Stimulated activated effector memory CD8-positive, alpha-beta T cell treated with anti-CD3 and anti-CD28 coated beads, Interleukin-12 subunit alpha, Interleukin-12 subunit beta, amount 100 ng/mL, for 72 hours (primary cell): Measurements from ENCODE around the gene HPS6.
"Not testable (repeated sequence)": the region's sequence is repeated elsewhere in the genome, so short reads cannot be mapped to it uniquely, and the experiment has no call there.

Source experiments
- ATAC-seq: fragments of 150-1000 bp; cut with Tn5 transposase; 2 replicates; pipeline ENCODE4 v1.10.0; 2021
- DNase-seq, 2 donors: peaks; one replicate each; pipeline ENCODE4 v3.0.0; 2021 to 2022; ENCODE audit warnings: low spot score in 2 of 2
- H3K27ac Mint-ChIP-seq: one replicate; pipeline ENCODE4 v1.8.0; 2022; ENCODE audit warnings: mild to moderate bottlenecking, mixed read lengths
- H3K36me3 Mint-ChIP-seq: one replicate; pipeline ENCODE4 v1.8.0; 2022; ENCODE audit warnings: mild to moderate bottlenecking, mixed read lengths
- H3K4me1 Mint-ChIP-seq: one replicate; pipeline ENCODE4 v1.8.0; 2022; ENCODE audit warnings: mixed read lengths
- H3K4me3 Mint-ChIP-seq: one replicate; pipeline ENCODE4 v1.8.0; 2022; ENCODE audit warnings: mild to moderate bottlenecking, mixed read lengths
- H3K9me3 Mint-ChIP-seq: one replicate; pipeline ENCODE4 v1.8.0; 2022; ENCODE audit warnings: mixed read lengths

The HPS6 gene

DNA sequence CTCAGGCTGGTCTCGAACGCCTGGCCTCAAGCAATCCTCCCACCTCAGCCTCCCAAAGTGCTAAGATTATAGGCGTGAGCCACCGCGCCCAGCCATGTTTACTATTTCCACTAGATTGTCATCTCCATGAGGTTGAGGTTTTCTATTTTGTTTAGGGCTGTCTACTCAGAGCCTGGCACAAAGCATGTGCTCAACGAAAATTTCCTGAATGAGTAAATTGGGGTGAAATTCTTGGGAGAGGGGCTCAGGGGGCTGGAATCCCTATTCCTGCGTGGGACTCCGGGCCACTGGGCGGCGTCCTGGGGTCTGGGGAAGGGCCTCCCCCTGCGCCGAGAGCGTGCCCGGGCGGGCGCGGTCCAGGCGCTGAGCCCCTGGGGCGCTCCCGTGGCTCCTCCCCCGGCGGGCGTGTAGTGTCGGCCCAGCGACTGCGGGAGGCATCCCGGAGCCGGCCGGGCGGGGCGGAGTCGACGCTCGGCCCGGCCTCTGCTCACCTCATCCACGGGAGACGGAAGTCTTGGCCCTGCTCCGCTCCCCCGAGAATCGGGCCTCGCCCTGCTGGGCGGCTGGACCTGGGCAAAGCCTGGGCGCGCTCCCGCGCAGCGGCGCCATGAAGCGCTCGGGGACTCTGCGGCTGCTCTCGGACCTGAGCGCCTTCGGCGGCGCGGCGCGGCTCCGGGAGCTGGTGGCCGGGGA lies at the start of gene HPS6:
HPS6 (plus strand) TSS at position 482 of the 693 bp plus-strand sequence; CDS start at position 608, 126 bp downstream.
- DNase-seq (peak; percentile 82 to 94), ATAC-seq (peak; percentile 97)
- peaks cover 30% of the 10 kb centered on the region for H3K4me1 Mint-ChIP-seq
- H3K4me3 Mint-ChIP-seq: peak within 1 kb of the TSS; percentile 87
- peaks cover 20% of the 10 kb centered on the region for H3K36me3 Mint-ChIP-seq
- H3K27ac Mint-ChIP-seq: peak within 1 kb of the TSS; percentile 94
- no peaks in the 10 kb centered on the region for H3K9me3 Mint-ChIP-seq

DNA sequence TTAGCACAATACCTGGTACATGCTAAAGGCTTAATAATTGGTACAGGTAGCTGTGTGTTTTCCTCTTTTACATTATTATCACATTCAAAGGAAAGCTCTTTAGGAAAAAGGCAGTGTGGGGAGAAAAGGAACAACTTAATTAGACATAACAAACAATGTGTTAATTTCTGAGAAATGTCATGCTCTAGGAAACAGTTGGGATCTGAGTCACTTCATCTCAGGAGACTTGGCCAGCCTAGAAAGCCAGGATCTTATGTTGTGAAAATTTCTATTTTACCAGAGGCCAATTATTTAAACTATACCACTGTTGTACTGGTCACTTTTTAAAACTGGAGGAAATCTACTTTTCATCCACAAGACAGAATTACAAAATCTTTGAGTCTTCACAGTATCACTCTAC lies 48.7 kb upstream of the HPS6 start:
- no peaks in the 10 kb centered on the region for H3K9me3 Mint-ChIP-seq
- H3K27ac Mint-ChIP-seq: no peak overlapping the region
- DNase-seq (no peak), ATAC-seq (no peak)
- peaks cover 52% of the 10 kb centered on the region for H3K36me3 Mint-ChIP-seq
- no peak overlapping the region for H3K4me3 Mint-ChIP-seq
- H3K4me1 Mint-ChIP-seq: no peaks in the 10 kb centered on the region

GRCh38 chr10:102017295-102017694 lies 47.9 kb upstream of the HPS6 start:
- no peak for ATAC-seq
- Mint-ChIP-seq H3K27ac (peak overlapping the region; percentile 17), H3K4me3 (no peak overlapping the region), H3K36me3 (peaks cover 57% of the 10 kb centered on the region), H3K4me1 (no peaks in the 10 kb centered on the region), H3K9me3 (no peaks in the 10 kb centered on the region)
- DNase-seq: no peak

GRCh38 chr10:102020938-102021337 lies 44.2 kb upstream of the HPS6 start:
- ATAC-seq (no peak), DNase-seq (no peak)
- H3K27ac Mint-ChIP-seq: no peak overlapping the region
- H3K4me3 Mint-ChIP-seq: no peak overlapping the region
- no peaks in the 10 kb centered on the region for H3K9me3 Mint-ChIP-seq
- no peaks in the 10 kb centered on the region for H3K4me1 Mint-ChIP-seq
- peaks cover 77% of the 10 kb centered on the region for H3K36me3 Mint-ChIP-seq

- no peak for ATAC-seq
- DNase-seq: no peak
Observed at GRCh38 chr10:102024799-102025198, 40.4 kb upstream of the HPS6 start.

GRCh38 chr10:102027261-102027660 lies 37.9 kb upstream of the HPS6 start:
- no peaks in the 10 kb centered on the region for H3K9me3 Mint-ChIP-seq
- DNase-seq (no peak), ATAC-seq (no peak)
- H3K4me3 Mint-ChIP-seq: no peak overlapping the region
- H3K27ac Mint-ChIP-seq: no peak overlapping the region
- H3K4me1 Mint-ChIP-seq: no peaks in the 10 kb centered on the region
- peaks cover 80% of the 10 kb centered on the region for H3K36me3 Mint-ChIP-seq

More at GRCh38 chr10:102024799-102025198, 40.4 kb upstream of the HPS6 start:
- Mint-ChIP-seq H3K4me3 (no peak overlapping the region), H3K4me1 (no peaks in the 10 kb centered on the region), H3K9me3 (no peaks in the 10 kb centered on the region), H3K27ac (peak overlapping the region; percentile 40), H3K36me3 (peaks cover 79% of the 10 kb centered on the region)

DNA sequence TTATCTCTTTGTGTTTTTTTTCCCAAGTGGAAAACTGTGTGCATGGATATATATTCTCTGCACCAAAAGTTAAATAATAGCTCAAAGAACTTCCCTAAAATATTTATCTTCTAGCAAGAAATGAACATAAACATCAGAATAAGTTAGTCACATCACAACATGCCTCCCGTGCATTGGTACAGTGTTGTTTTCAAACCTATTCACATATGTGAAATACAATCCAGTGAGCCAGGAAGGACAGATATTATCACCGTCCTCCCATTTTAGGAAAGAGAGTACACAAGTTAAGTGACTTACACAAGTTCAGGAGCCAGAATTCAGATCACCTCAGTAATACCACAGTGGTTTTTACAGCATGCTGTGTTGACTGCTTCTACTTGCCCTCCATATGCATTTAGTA lies 31.4 kb upstream of the HPS6 start:
- Mint-ChIP-seq H3K36me3 (peaks cover 94% of the 10 kb centered on the region), H3K27ac (no peak overlapping the region), H3K9me3 (no peaks in the 10 kb centered on the region), H3K4me3 (no peak overlapping the region), H3K4me1 (no peaks in the 10 kb centered on the region)
- DNase-seq (no peak), ATAC-seq (no peak)

- H3K4me3 Mint-ChIP-seq, H3K9me3 Mint-ChIP-seq, H3K27ac Mint-ChIP-seq, H3K4me1 Mint-ChIP-seq, ATAC-seq, DNase-seq: not testable (repeated sequence)
- peaks cover 80% of the 10 kb centered on the region for H3K36me3 Mint-ChIP-seq
Observed at GRCh38 chr10:102035807-102036206, 29.3 kb upstream of the HPS6 start.

DNA sequence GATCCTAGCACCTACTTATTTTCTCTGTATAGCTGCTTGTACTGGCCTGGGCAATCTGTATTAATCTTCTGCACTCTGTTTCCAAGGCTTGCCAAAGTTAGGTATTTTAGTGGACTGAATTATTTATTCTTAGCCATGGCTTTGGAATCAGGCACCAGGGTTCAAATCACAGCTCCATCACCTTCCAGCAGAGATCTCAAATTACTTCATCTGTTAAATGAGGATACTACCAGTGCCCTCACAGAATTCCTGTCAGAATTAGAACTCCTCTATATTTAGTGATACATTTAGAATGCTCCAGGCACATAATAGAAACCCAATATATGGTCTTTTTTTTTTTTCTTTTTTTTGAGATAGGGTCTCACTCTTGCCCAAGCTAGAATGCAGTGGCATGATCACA lies 26.7 kb upstream of the HPS6 start:
- ATAC-seq: no peak
- H3K4me1 Mint-ChIP-seq: peaks cover 4% of the 10 kb centered on the region
- no peaks in the 10 kb centered on the region for H3K9me3 Mint-ChIP-seq
- peaks cover 54% of the 10 kb centered on the region for H3K36me3 Mint-ChIP-seq
- no peak overlapping the region for H3K4me3 Mint-ChIP-seq
- DNase-seq: no peak
- no peak overlapping the region for H3K27ac Mint-ChIP-seq

DNA sequence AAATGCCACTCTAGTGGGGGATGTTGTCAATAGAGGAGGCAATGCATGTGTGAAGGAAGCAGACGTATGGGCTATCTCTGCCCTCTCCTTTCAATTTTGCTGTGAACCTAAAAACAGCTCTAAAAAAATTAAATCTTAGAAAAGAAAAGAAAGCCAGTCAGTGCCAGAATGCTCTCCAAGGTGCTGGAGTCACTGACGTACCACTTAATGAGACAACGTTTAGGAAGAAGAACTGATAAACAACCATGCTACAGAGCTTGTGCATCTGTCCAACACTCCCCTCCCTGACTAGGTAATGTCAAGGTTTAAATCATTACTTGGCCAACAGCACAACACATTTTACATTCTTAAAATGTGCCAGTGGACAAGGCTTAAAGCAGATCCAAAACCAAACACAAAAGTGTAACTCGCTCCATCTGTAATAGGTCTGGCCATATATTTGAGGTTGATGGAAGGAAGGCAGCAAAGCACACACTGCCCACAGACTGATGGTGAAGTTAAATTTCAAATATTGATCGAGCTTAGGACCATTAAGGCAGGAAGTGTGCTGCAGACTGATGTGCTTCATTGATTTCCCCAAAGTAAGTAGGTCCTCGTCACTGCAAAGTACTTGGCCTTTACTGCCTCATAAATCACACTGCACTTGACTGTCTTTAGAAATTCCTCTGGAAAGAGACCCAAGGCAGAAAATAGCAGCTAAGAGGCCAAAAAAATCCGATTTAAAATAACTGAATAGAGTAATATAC lies 24.7 kb upstream of the HPS6 start:
- ATAC-seq: no peak
- peaks cover 40% of the 10 kb centered on the region for H3K36me3 Mint-ChIP-seq
- no peak for DNase-seq
- no peak overlapping the region for H3K27ac Mint-ChIP-seq
- no peak overlapping the region for H3K4me3 Mint-ChIP-seq
- peaks cover 7% of the 10 kb centered on the region for H3K4me1 Mint-ChIP-seq
- H3K9me3 Mint-ChIP-seq: no peaks in the 10 kb centered on the region

- DNase-seq: no peak
- Mint-ChIP-seq H3K27ac (no peak overlapping the region), H3K4me1 (peaks cover 36% of the 10 kb centered on the region), H3K9me3 (no peaks in the 10 kb centered on the region), H3K4me3 (no peak overlapping the region), H3K36me3 (peaks cover 5% of the 10 kb centered on the region)
- no peak for ATAC-seq
Observed at GRCh38 chr10:102045292-102045691, 19.9 kb upstream of the HPS6 start.

DNA sequence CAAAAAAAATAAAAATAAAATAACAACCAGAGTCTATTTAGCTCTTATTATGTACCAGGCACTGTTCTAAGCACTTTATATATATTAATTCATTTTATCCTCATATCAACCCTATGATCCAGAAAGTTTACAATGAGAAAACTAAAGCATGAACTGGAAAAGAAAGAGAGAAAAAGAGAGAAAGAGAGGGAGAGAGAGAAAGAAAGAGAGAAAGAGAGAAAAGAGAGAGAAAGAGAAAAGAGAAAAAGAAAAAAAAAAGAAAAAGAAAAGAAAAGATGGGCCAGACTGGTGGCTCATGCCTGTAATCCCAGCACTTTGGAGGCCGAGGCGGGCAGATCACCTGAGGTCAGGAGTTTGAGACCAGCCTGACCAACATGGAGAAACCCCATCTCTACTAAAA lies 19.1 kb upstream of the HPS6 start:
- no peak for ATAC-seq
- Mint-ChIP-seq H3K27ac (peak overlapping the region; percentile 44), H3K9me3 (no peaks in the 10 kb centered on the region), H3K4me3 (no peak overlapping the region), H3K36me3 (peaks cover 9% of the 10 kb centered on the region), H3K4me1 (peaks cover 41% of the 10 kb centered on the region)
- no peak for DNase-seq

DNA sequence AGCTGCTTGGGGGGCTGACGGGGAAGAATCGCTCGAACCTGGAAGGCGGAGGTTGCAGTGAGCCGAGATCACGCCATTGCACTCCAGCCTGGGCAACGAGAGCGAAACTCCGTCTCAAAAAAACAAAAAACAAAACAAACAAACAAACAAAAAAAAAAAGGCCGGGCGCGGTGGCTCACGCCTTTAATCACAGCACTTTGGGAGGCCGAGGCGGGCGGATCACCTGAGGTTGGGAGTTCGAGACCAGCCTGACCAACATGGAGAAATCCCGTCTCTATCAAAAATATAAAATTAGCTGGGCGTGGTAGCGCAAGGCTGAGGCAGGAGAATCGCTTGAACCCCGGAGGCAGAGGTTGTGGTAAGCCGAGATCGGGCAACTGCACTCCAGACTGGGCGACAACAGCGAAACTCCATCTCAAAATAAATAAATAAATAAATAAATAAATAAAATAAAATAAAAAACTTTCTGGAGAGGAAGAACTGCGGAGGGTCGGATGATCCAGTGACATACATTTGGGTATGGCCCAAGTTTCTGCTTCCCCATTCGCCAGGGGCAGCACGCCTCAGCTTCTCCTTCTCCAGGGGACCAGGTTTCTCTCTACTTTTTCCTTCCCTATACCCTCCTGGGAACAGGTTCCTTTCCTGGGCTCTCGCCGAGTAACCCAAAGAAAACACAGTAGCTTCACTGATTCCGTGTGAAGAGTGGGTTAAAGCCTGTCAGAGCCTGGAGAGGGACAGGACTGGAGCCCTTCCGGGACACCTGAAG lies 10.1 kb upstream of the HPS6 start:
- Mint-ChIP-seq H3K36me3 (peaks cover 32% of the 10 kb centered on the region), H3K4me1 (peaks cover 40% of the 10 kb centered on the region), H3K27ac (peak overlapping the region; percentile 93), H3K4me3 (peak overlapping the region; percentile 87)
- not testable (repeated sequence) for H3K9me3 Mint-ChIP-seq, ATAC-seq, DNase-seq

GRCh38 chr10:102055647-102056419 lies 9.3 kb upstream of the HPS6 start, which contains the start of gene ARMH3:
Gene ARMH3 (minus strand): TSS chr10:102056173. CDS start chr10:102040114, 16,059 bp downstream.
- H3K9me3 Mint-ChIP-seq: no peaks in the 10 kb centered on the region
- peak; percentile 80 to 94 for DNase-seq
- peaks cover 38% of the 10 kb centered on the region for H3K4me1 Mint-ChIP-seq

GRCh38 chr10:102059987-102060386 lies 5.2 kb upstream of the HPS6 start:
- no peak for DNase-seq
- no peak for ATAC-seq
- H3K27ac Mint-ChIP-seq: no peak overlapping the region
- H3K4me3 Mint-ChIP-seq: no peak overlapping the region
- H3K4me1 Mint-ChIP-seq: peaks cover 20% of the 10 kb centered on the region
- peaks cover 9% of the 10 kb centered on the region for H3K36me3 Mint-ChIP-seq
- no peaks in the 10 kb centered on the region for H3K9me3 Mint-ChIP-seq

More at GRCh38 chr10:102055647-102056419, 9.3 kb upstream of the HPS6 start, which contains the start of gene ARMH3:
- peak; percentile 99 for ATAC-seq
- Mint-ChIP-seq H3K27ac (peak within 1 kb of the TSS; percentile 93), H3K4me3 (peak within 1 kb of the TSS; percentile 87), H3K36me3 (peaks cover 31% of the 10 kb centered on the region)
